Measurements from ENCODE around the gene KLK8.
"Not testable (repeated sequence)": the region's sequence is repeated elsewhere in the genome, so short reads cannot be mapped to it uniquely, and the experiment has no call there.

KLK8 gene

DNA sequence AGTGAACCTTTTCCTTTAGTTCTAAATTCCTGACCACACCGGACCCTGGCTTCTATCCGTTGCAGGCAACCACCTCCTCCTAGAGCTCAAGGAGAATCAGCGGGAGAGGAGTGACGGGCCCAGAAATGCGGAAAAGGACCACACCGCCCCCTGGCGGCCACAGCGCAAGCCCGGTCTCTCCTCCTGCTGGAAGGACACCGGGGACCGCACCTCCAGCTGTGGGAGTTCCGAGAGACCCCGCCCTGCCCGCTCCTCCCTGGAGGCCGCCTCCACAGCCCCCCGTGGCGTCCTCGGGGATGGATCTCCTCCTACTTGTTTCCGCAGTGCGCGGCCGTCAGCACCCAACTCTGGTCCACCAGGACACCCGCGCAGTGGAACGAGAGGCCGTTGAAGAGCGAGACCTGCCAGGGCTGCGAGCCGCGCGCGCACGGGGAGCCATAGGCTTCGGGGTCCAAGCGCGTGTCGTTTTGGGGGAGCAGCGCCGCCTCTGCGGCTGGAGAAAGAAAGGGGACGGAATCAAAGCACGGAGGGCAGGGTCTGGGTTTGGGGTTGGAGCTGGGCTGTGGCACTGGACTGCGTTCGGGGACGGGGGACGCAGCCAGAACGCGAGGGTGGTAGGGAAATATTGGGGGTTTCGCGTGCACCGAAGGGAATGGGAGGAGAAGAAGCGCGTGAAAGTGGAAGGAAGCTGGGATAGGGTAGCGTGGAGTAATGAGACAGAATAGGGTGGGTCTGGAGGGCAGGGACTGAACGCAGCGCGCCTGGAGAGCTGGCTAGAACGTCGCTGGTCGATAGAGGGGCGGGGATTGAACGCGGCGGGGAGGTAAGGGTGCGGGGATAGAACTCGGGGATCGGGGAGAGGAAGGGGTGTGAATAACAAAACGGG lies 15.6 kb upstream of the KLK8 start:
- peak; percentile 93 for DNase-seq

DNA sequence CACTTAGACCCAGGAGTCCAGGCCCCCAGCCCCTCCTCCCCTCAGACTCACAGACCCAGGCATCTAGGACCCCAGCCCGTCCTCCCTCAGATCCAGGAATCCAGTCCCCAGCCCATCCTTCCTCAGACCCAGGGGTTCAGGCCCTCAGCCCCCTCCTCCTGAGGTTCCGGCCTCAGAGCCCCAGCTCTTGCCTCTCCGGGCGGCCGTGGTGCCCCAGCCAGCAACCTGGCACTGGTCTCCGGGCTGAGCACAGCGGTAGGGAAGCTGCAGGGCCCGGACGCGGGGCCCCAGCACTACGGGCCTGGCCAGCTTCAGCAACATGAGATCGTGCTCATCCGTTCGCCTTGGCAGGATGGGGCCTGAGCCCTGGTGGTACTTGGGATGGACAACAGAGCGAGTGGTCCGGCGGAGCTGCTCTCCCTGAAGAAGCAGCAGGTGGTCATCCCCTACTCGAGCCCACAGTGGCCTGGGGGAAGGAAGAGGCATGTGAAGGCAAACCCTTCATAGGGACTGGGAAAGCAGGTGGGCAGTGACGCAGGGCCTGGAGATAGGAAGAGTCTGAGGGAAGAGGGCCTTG lies 14.4 kb upstream of the KLK8 start:
- no peak for DNase-seq

DNA sequence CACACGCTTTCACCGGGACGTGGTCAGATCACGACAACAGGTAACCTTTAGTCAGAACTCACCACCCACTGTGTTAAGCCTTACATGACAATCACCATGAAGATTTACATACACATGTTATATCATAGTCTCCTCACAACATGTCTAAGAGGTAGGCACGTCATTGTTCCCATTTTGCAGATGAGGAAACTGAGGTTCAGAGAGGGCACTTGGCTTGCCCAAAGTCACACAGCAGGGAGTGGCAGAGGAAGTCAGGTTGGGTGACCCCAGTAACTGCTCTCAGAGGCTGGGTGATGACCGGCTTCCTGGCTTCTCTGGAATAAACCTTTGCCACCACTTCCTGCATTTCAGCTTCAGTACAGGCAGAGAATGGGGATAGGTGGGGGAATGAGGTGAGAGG lies 12.8 kb upstream of the KLK8 start:
- DNase-seq: no peak

DNA sequence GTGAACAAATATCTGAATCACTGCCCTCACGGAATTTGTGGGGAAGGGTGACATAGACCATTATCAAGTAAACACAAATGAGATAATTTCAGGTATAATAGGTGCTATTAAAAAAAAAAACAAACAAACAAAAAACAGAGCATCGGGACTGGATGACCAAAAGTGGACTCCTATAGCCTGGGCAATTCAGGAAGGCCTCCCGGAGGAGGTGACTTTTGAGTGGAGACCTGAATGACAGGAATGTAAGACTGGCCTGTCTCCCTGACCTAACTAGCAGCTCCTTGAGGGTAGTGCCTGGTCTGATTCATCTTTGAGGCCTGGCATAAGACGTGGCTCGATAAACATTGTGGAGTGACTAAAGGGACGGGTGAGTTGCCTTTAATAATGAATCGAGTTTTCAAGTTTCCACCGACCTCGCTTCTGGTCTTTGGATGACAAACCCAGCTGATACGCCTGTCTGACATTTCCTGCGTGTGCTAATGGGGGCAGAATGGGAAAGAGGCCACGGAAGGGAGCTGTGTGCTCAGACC lies 11.3 kb upstream of the KLK8 start:
- DNase-seq: no peak

DNA sequence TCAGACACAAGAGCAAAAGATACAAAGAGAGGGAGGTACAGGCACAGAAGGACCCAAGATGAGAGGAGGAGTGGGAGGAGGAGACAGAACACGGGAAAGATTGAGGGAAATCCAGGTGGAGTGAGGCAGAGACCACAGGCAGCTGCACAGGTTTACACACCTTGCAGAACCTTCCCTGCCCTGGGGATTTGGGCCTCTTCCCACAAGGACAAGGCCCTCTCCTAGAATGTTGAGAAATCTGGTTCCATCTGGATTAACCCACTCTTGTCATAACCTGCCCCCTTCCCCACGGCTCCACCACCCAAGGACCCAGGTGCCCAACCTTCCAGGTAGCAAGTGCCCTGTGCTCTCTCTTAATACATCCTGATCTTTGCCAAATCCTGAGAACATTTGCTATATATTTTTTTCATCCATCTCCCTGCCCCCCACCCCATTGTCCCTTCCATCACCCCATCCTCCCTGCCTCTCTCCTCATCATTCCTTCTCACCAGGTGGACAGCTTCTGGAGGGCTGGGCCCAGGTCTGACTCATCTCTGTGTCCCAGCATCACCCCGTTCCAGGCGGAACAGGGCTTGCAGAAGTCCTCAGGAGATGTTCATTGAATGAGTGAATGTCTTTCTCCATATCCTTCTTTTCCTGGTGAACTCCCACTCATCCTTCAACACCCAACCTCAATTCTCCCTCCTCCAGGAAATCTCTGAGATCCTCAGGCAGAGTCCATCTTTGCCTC lies 8.8 kb upstream of the KLK8 start:
- DNase-seq: no peak

DNA sequence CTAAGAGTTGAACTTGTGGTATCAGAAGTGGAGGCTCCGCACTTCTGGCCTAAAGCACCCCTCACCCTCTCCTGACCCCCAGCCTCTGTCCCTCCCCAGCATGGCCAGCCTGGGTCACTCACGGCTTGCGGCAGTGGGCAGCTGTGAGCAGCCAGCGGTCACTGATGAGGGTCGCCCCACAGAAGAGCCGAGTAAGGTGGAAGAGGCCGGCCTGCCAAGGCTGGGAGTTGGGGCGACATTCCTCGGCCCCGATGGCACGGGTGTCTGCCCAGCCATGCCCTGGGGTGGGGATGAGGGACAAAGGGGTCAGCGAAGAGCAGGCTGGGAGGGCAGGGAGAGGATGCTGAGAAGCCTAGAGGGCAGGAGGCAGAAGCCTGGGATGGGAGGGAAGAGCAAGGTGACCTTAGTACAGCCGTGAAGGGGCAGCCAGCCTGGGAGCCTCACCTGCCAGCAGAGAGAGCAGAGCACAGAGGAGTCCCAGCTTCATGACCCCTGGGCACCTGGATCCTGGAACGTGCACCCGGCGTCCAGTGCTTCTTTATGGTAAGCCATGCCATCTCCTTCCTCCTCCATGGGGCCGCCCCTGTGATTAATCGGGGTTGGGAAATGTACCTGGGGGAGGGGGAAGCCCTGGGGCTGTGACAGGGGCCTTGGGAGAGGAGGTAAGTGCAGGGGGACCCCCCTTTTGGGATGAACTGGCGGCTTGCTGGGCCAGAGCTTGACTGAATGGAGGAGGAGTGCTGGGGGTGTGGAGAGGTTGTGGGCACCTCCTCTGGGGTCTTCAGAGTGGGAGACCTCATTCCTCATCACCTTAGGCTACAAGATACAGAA lies 7.9 kb upstream of the KLK8 start:
- no peak for DNase-seq

DNA sequence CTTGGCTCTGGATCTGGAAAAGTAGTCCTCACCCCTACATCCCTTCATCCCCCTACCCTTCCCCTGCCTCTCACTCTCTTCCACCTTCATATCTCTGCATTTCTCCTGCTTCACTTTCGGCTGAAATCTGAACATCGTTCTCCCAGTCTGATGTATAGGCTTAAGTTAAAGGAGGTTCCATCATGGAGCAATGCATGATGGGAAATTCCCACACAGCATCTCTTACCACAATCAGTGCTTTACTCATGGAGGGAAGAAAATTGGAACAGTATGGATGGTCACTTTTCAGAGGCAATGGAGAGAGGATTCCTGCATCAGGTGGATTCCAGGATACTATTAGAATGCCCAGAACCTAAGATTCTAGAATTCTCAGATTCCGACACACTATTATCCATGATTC lies 6.1 kb upstream of the KLK8 start:
- DNase-seq: no peak

DNA sequence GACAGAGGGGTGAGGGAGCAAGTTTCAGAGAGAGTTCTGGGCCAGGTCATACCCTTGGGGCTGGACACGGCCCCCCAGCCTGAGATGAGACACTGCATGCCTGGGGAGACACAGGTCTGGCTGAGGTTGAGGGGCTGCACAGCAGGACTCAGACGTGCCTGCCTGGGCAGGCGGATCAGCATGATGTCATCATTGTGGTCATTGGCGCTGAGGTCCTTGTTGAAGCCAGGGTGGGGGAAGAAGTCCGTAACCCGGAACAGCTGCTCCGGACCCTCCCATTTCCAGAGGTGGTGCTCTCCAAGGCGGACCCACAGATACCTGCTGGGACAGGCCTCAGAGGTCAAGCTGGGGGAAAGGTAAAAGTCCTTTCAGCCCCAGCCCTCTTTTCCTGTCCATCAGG lies 5.0 kb upstream of the KLK8 start:
- no peak for DNase-seq

DNA sequence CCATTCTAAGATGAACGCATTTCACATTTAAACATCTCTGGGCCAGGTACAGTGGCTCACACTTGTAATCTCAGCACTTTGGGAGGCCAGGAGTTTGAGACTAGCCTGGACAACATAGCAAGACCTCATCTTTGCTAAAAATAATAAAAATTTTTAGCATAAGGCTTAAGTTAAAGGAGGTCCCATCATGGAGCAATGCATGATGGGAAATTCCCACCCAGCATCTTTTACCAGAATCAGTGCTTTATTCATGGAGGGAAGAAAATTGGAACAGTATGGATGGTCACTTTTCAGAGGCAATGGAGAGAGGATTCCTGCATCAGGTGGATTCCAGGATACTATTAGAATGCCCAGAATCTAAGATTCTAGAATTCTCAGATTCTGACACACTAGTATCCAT lies 3.8 kb upstream of the KLK8 start:
- DNase-seq: no peak

DNA sequence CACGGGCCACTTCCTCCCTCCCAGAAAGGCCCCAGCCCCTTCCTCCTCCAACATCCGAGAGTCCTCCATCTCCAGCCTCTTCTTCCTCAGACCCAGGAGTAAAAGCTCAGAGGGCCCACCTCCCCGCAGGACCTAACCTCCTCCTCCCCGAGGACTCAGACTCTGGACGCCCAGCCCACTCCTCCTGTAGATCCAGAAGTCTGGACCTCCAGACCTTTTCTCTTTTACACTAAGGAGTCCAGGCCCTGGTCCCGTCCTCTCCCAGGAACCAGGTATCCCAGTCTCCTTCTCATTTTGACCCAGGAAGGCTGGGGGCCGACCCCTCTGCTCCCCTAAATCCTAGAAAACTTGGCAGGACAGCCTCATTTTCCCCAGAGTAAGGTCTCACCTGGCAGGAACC lies 1.9 kb upstream of the KLK8 start:
- no peak for DNase-seq

DNA sequence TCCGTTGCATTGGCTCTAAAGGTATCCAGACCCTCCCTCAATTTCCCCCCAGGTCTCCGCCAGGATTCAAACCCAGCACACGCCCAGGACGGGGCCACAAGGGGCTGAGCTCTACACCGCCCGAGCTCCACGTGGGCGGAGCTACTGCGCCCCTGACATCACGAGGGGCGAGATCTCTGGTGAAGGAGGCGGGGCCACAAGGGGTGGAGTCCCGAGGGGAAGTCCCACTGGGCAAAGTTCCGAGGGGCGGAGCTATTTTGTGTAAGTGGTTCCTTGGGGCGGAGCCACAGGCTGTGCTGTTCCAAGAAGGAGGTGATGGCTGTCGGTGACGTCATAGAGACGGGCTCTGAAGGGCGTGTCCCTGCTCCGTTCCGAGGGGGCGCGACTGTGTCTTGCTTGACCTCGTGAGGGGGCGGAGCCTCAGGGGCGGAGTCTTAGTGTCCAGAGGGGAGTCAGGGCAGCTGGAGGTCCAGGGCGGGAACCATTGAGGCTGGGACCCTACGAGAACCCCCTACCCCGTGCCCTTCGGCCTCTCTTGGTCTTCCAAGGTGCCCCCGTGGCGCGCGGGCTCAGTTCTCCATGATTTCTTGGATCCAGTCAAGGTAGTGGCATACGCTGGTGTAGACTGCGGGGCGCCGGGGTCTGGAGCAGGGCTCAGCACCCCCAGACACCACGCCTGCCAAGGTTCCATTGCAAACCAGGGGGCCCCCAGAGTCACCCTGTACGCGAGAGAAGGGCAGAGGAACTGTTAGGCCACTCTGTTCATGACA lies 1.3 kb upstream of the KLK8 start:
- peak; percentile 61 for DNase-seq

DNA sequence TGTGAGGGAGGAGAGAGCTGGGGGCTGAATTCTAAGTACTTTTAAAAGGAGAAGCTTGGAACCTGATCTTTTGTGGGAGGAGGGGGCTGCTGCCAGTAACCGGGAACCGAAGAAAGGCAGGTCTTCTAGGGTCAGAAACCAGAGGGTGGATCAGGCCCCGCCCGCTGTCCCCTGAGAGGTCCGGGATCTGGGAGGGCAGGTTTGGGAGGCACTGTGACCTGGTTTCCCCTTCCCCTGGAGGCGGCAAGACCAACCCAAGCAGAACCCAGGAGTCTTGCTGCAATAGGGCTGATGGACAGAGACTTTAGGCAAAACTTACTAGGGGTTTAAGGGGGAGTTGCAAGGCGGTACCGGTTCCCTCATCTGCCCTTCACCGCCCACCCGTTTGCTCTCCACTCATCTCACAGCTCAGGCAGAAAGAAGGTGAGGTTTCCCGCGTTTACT lies 707 bp upstream of the KLK8 start:
- no peak for DNase-seq

DNA sequence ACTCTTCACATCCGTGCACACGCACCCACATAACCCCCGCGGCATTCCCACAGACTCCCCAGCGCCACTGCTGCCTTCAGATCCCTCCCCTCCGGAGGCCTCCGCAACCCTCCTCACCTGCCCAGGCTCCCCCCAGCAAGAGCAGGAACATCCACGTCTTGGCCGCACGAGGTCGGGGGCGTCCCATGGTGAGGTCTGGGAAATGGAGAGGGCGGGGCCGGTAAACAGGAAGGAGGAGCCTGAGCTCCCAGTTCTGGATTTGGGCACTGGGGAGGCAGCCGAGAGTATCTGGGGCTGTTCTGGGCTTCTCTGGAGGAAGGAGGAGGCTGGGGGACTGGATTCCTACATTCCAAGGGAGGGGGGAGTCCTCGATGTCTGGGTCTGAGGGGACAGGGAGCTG lies 423 bp downstream of the KLK8 start:
- no peak for DNase-seq

DNA sequence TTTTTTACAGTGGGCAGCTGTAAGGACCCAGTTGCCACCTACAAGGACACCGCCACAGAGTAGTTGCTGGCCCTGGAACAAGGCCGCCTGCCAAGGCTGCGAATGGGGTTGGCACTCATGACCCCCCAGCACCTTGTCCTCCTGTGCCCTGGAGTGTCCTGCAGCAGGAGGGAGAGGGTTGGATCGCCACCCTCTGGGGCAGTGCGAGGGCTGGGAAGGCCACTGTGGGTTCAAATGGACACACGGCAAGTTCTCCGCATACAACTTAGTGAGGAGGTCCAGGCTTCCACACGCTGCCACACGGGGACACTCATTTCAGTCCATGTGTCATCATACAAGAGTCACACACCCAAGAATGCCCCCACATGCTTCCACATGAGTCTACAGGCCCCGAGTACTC lies 978 bp downstream of the KLK8 start:
- DNase-seq: no peak

DNA sequence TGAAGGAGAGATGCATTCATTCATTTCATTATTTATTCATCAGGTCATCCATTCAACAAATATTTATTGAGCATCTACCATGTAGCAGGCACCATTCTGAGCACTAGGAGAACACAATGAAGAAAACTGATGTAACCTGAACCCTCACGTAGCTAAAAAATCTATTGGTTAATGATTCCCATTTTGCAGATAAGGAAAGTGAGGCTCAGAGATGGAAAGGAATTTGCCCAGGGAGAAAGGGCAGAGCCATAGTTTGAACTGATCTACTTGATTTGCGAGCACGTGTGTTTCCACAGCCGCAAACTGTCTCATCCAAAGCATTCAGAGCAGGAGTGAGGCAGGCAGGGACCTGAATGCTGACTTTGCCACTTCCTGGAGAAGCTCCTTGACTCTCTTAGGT lies 2.7 kb downstream of the KLK8 start:
- DNase-seq: no peak

DNA sequence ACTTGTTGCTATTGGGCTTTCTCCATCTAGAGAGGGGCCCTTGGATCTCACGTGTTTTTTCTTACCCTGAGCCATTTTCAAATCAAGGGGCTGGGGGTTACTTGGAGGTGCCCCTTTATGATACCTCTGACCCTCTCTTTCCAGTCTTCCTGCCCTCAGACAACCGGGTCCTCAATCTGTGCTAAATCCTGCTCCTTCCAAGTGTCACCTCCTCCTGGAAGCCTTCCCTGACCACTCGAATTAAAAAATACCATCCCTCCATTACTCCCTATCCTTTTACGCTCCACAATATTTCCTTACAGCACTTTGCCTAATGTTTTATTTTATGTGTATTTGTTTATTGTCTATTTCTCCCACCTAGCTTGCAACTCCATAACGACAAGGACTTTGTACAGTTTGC lies 3.3 kb downstream of the KLK8 start:
- DNase-seq: no peak

DNA sequence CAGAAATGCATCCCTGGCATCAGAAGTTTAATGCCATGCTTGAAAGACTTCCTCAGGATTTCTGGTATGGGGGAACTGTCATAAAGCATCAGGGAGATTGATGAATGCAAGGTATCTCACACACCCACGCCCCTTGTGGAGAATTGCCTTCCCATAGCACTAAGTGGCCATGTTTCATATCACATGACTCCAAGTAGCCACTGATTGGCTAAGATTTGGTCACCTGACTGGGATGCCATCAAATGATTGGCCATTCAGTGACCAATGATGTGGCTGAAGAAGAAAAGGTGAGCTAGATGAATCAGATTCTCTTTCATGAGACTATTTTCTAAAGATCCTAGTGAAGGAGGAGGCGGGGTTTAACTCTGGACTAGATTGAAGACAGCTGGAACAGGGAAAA lies 7.3 kb downstream of the KLK8 start:
- no peak for DNase-seq

DNA sequence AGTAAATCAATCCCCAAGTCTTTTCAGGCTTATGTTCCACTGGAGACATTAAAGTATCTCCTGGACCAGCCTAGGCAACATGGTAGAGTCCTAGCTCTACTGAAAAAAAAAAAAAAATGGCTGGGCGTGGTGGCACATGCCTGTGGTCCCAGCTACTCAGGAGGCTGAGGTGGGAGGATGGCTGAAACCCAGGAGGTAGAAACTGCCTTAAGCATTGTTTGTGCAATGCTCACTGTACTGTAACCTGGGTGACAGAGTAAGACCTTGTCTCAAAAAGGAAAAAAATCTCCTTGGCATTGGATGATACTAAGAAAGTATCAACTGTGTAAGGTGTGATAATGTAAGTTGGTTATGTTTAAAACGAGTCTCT lies 8.8 kb downstream of the KLK8 start:
- DNase-seq: no peak

DNA sequence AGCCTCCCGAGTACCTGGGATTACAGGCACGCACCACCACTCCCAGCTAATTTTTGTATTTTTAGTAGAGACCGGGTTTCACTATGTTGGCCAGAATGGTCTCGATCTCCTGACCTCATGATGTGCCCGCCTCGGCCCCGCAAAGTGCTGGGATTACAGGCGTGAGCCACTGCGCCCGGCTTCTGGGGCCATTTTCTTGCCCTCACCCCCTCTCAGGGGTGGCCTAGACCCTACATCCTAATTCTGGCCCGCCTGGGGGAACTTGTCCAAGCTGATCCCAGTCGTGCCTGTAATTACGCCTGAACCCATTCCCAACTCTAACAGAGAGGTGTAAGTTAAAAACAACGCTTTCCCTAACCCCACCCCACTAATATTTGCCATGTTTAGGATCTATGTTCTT lies 17.0 kb downstream of the KLK8 start:
- not testable (repeated sequence) for DNase-seq

DNA sequence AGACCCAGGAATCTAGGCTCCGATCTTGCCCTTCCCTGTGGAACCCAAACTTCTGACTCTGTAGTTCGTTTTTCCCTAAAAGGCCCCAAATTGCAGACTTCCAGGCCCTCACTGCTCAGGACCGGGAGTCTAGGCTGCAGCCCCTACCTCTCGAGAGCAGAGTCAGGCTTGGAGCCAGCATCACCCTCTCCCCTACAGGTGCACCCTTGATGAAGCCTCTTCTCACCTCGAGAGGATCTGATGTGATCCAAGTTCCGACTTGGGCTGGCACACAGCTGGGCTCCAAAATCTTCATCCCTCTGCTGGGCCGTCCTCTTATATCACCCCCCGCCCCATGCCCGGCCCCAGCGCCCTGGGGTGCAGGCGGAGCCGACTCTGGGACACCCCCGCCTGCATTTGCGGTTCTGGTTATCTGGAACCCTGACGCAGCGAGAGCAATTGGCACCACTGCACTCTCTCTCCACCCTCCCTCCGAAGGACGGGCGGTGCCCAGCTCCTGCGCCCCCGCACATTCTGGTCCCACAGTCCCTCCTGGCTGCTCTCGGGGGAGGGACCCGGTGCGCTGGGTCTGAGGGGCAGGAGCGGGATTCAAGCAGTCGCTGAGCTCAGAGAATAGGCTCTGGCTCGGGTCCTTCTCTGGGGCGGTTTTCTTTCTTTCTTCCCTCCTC lies 17.6 kb downstream of the KLK8 start, which contains the start of gene KLK7:
Gene KLK7 (minus strand): TSS at position 293 of the 668 bp plus-strand sequence. CDS start 1,518 bp downstream, outside the sequence.
- no peak for DNase-seq

DNA sequence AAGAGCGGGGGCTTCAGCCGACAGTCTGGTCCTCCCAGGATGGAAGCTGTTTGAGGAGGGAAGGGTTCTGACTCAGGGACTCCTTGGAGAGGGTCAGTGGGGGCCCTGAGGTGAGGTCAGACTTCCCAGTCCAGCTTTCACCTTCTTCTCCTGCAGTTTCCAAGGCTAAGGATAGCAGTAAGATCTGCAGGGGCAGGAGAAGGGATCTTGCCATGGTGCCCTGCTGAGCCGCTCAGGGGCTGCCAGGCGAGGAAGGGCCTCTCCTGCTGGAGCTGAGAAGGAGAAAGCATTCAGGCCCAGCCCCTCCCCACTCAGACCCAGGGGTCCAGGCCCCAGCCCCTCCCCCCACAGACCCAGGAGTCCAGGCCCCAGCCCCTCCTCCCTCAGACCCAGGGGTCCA lies 19.2 kb downstream of the KLK8 start:
- no peak for DNase-seq
